Keratinocyte (primary cell): ENCODE data around the gene SDCCAG8.

ENCODE experiments used
- EZH2 ChIP-seq: IDR thresholded peaks from one replicate; pipeline ENCODE4 v1.6.1; 2012; ENCODE audit warnings: inconsistent platforms, mild to moderate bottlenecking, low read length, moderate library complexity
- TF ChIP-seq, protein P1 (sequence below), 3 experiments: IDR thresholded peaks in 1 of 3; conservative IDR thresholded peaks in 1 of 3; optimal IDR thresholded peaks in 1 of 3; 2 replicates in 2 of 3; 3 replicates in 1 of 3; pipeline versions ENCODE3 to v1.5.1; 2011; ENCODE audit warnings: low read length in 3 of 3, mild to moderate bottlenecking in 3 of 3, moderate library complexity in 2 of 3, control low read depth in 1 of 3, inconsistent platforms in 1 of 3; ENCODE audit not compliant: insufficient read depth in 2 of 3; ENCODE audit errors: extremely low read depth in 1 of 3

DNA sequence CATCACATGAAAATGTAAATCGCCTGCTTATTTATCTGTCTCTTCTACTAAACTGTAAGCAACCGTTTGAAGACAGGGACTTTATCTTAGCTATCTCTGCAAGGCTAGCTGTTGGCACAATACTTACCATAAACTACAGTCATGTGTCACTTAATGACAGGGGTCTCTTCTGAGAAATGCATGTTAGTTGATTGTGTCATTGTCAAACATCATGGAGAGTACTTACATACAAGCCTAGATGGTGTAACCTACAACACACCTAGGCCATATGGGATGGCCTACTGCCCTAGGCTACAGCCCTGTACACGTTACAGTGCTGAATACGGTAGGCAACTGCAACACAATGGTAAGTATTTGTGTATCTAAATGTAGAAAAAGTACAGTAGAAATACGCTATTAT is 267.9 kb downstream of the SDCCAG8 start:
- TF ChIP-seq, protein P1, sequence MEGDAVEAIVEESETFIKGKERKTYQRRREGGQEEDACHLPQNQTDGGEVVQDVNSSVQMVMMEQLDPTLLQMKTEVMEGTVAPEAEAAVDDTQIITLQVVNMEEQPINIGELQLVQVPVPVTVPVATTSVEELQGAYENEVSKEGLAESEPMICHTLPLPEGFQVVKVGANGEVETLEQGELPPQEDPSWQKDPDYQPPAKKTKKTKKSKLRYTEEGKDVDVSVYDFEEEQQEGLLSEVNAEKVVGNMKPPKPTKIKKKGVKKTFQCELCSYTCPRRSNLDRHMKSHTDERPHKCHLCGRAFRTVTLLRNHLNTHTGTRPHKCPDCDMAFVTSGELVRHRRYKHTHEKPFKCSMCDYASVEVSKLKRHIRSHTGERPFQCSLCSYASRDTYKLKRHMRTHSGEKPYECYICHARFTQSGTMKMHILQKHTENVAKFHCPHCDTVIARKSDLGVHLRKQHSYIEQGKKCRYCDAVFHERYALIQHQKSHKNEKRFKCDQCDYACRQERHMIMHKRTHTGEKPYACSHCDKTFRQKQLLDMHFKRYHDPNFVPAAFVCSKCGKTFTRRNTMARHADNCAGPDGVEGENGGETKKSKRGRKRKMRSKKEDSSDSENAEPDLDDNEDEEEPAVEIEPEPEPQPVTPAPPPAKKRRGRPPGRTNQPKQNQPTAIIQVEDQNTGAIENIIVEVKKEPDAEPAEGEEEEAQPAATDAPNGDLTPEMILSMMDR (optimal IDR thresholded peaks at IDR 0.05 in 1 of 3, IDR thresholded peaks at IDR 0.05 in 1 of 3, conservative IDR thresholded peaks at IDR 0.05 in 1 of 3; ENCODE audit: extremely low read depth in 1 of 3, insufficient read depth in 2 of 3, low read length in 3 of 3) = no peak
- TF ChIP-seq EZH2 = no peak
